Measurements from ENCODE around the gene C3orf20. TPM values are rescaled to one million over a fixed set of nuclear protein-coding genes. Genes with fewer than 3 reads are reported as not detected.
A peak's percentile ranks its signal among the peaks of the same experiment; 100 is the strongest.
"Not testable (repeated sequence)": the region's sequence is repeated elsewhere in the genome, so short reads cannot be mapped to it uniquely, and the experiment has no call there.

C3orf20 gene
- polyA plus RNA-seq, 2 donors = not detected

DNA sequence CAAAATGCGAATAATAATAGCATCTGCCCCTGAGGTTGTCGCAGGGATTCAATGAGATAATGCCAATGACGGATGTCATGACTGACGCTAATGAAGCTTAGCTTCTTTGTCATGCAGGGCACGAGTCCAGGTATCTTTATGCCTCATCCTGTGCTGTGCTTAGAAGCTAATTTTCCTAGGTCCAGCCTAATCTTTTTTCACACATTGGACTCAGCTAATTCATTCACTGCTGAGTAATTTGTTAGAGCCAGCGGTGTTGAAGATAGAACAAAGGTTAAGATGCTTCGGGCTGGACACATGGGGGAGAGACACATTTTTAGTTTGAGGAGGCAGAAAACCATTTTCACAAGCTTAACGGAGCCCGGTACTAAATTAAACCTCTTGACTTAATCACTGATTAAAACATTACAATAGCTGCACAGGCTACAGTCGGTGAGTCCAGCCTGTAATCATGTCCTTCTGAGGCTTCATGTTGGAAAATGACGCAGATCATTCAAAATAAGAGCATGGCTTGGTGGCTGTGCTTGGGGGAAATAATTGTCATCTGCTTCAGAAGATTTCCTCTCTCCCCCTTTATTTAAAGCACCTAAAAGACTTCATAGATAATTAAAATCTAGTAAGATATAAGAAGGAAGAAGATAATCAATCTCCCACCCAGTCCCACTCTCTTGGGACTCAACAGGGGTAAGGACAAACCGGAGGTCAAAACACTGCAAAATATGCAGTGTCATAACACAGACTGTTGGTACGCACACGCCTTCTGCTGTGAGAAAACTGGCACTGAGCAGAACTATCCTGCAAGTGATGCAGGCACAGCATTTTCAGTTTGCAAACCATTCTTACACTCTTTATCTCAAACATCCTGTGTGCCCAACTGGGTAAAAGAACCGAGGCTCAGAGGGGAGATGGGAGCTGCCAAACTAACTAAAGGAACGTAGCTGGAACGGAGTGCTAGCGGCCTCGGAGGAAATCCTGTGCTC, 26.7 kb upstream of the C3orf20 start:
- Histone ChIP-seq H3K4me3 (ENCODE audit: low read depth in 1 of 2, low read length in 2 of 2) (no peak overlapping the region), H3K36me3 (ENCODE audit: control insufficient read depth in 2 of 2, insufficient read depth in 2 of 2, low read length in 1 of 2) (no peaks in the 10 kb centered on the region), H3K9me3 (ENCODE audit: control insufficient read depth in 2 of 2, insufficient read depth in 1 of 2, low read depth in 1 of 2, low read length in 1 of 2) (no peaks in the 10 kb centered on the region), H3K27ac (ENCODE audit: low read depth in 2 of 2, low read length in 1 of 2) (no peak overlapping the region), H3K4me1 (ENCODE audit: control insufficient read depth in 2 of 2, insufficient read depth in 2 of 2, low read length in 1 of 2) (no peaks in the 10 kb centered on the region), H3K27me3 (ENCODE audit: control insufficient read depth in 1 of 2, insufficient read depth in 2 of 2, low read length in 2 of 2) (no peaks in the 10 kb centered on the region)
- WGBS, 2 donors = 68% methylated on average over 19 of the region's 19 CpGs

DNA sequence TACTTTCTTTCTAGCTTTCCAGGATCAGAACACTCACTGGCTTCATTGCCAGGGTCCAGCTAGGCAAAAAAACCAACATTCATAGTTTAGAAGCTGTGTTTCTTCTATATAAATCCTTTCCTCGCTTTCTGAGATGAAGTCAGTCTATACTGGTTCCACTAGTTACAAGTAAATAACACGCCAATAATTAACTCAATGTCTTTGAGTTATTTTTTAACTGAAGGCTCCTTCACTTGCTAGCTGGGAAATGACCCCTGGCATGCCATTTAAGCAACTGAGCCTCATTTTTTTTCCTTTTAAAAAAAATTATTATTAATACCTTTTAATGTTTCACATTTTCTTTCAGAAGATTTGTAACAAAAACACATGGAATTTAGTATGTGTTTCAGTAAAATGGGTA, 25.5 kb upstream of the C3orf20 start:
- Histone ChIP-seq H3K36me3 (ENCODE audit: control insufficient read depth in 2 of 2, insufficient read depth in 2 of 2, low read length in 1 of 2) (no peaks in the 10 kb centered on the region), H3K27ac (ENCODE audit: low read depth in 2 of 2, low read length in 1 of 2) (no peak overlapping the region), H3K4me1 (ENCODE audit: control insufficient read depth in 2 of 2, insufficient read depth in 2 of 2, low read length in 1 of 2) (no peaks in the 10 kb centered on the region), H3K9me3 (ENCODE audit: control insufficient read depth in 2 of 2, insufficient read depth in 1 of 2, low read depth in 1 of 2, low read length in 1 of 2) (no peaks in the 10 kb centered on the region), H3K27me3 (ENCODE audit: control insufficient read depth in 1 of 2, insufficient read depth in 2 of 2, low read length in 2 of 2) (no peaks in the 10 kb centered on the region), H3K4me3 (ENCODE audit: low read depth in 1 of 2, low read length in 2 of 2) (no peak overlapping the region)
- WGBS, 2 donors = 56 to 83% methylated on average over 2 of the region's 2 CpGs

GRCh38 chr3:14650193-14650592, 24.7 kb upstream of the C3orf20 start:
- Histone ChIP-seq H3K9me3 (ENCODE audit: control insufficient read depth in 2 of 2, insufficient read depth in 1 of 2, low read depth in 1 of 2, low read length in 1 of 2) (no peaks in the 10 kb centered on the region), H3K36me3 (ENCODE audit: control insufficient read depth in 2 of 2, insufficient read depth in 2 of 2, low read length in 1 of 2) (no peaks in the 10 kb centered on the region), H3K4me1 (ENCODE audit: control insufficient read depth in 2 of 2, insufficient read depth in 2 of 2, low read length in 1 of 2) (no peaks in the 10 kb centered on the region), H3K27ac (ENCODE audit: low read depth in 2 of 2, low read length in 1 of 2) (no peak overlapping the region), H3K4me3 (ENCODE audit: low read depth in 1 of 2, low read length in 2 of 2) (no peak overlapping the region), H3K27me3 (ENCODE audit: control insufficient read depth in 1 of 2, insufficient read depth in 2 of 2, low read length in 2 of 2) (no peaks in the 10 kb centered on the region)
- WGBS, 2 donors = 91 to 93% methylated on average over 4 of the region's 4 CpGs

DNA sequence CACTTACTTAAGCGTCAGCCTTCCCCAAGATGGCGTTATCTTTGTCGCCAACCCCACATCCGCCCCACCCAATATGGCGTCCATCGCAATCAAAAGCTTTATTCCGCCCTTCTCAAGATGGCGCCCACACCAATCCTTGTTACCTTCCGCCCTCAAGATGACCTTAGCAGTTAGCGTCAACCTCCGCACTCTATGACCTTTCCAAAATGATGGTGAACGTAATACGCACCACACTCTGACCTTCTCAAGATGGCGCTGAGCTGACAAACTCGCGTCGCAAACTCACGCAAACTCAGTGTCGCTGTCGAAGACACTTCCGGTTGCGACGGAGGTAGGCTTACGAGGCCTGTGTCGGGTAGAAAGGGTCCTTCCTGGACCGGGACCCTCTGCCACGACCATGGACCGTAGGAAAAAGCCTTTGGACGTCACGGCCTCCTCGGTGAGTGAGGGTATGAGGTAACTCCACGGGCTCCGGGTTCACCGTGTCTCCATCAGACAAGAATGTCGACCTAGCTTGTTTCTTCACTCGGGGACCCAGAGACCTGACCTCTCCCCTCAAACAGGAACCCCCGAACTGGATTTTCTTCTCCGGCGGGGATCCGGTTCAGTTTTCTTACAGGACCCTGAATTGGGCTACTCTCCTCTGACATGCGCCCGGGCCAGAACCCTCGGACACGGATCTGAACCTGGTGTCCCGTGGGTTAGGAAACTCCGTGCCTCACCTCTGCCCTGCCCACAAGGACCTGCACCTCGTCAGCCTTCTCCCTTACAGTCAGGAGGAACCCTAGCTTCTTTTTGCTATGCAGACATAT, 23.3 kb upstream of the C3orf20 start, which contains the start of gene CCDC174:
TSS of gene CCDC174 (plus strand) at position 323 of the 812 bp plus-strand sequence. CDS start at position 398, 75 bp downstream.
- H3K27me3 ChIP-seq (ENCODE audit: control insufficient read depth in 1 of 2, insufficient read depth in 2 of 2, low read length in 2 of 2) = no peaks in the 10 kb centered on the region
- H3K27ac ChIP-seq (ENCODE audit: low read depth in 2 of 2, low read length in 1 of 2) = peak within 1 kb of the TSS; percentile 89 to 99
- peak within 1 kb of the TSS; percentile 77 to 94 for H3K4me3 ChIP-seq (ENCODE audit: low read depth in 1 of 2, low read length in 2 of 2)
- H3K9me3 ChIP-seq (ENCODE audit: control insufficient read depth in 2 of 2, insufficient read depth in 1 of 2, low read depth in 1 of 2, low read length in 1 of 2) = no peaks in the 10 kb centered on the region
- 0 to 1% methylated on average over 47 of the region's 47 CpGs for WGBS, 2 donors
- peaks cover 0 to 5% of the 10 kb centered on the region in 2 donors for H3K36me3 ChIP-seq (ENCODE audit: control insufficient read depth in 2 of 2, insufficient read depth in 2 of 2, low read length in 1 of 2)
- no peaks in the 10 kb centered on the region for H3K4me1 ChIP-seq (ENCODE audit: control insufficient read depth in 2 of 2, insufficient read depth in 2 of 2, low read length in 1 of 2)

- H3K9me3 ChIP-seq (ENCODE audit: control insufficient read depth in 2 of 2, insufficient read depth in 1 of 2, low read depth in 1 of 2, low read length in 1 of 2); H3K27me3 ChIP-seq (ENCODE audit: control insufficient read depth in 1 of 2, insufficient read depth in 2 of 2, low read length in 2 of 2); H3K36me3 ChIP-seq (ENCODE audit: control insufficient read depth in 2 of 2, insufficient read depth in 2 of 2, low read length in 1 of 2); H3K4me1 ChIP-seq (ENCODE audit: control insufficient read depth in 2 of 2, insufficient read depth in 2 of 2, low read length in 1 of 2): not testable (repeated sequence)
- H3K4me3 ChIP-seq (ENCODE audit: low read depth in 1 of 2, low read length in 2 of 2) = peak overlapping the region; percentile 77 to 94
- H3K27ac ChIP-seq (ENCODE audit: low read depth in 2 of 2, low read length in 1 of 2) = peak overlapping the region; percentile 89 to 99
- 78 to 83% methylated on average over 21 of the region's 21 CpGs for WGBS, 2 donors
These were observed 22.5 kb upstream of the C3orf20 start for GRCh38 chr3:14652360-14652907.

DNA sequence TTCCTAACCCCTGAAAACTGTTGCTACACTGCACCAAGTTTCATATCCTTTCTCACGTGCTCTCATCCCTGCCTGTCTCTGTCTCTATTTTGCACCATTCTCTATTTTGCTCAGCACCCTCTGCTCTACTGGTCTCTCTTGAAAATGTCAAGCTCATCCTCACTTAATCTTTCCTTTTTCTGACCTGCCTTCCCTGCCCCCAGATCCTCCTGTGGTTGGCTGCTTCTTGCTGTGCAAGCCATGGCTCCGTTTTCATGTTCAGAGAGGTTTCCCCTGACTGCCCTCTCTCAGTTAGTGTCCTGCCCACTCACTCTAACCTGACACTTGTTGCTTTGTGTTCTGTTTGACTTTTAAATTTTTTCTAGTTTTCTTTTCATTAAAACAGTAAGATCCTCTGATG, 17.4 kb upstream of the C3orf20 start:
- Histone ChIP-seq H3K9me3 (ENCODE audit: control insufficient read depth in 2 of 2, insufficient read depth in 1 of 2, low read depth in 1 of 2, low read length in 1 of 2) (no peaks in the 10 kb centered on the region), H3K27ac (ENCODE audit: low read depth in 2 of 2, low read length in 1 of 2) (no peak overlapping the region), H3K4me3 (ENCODE audit: low read depth in 1 of 2, low read length in 2 of 2) (no peak overlapping the region), H3K4me1 (ENCODE audit: control insufficient read depth in 2 of 2, insufficient read depth in 2 of 2, low read length in 1 of 2) (no peaks in the 10 kb centered on the region), H3K36me3 (ENCODE audit: control insufficient read depth in 2 of 2, insufficient read depth in 2 of 2, low read length in 1 of 2) (peaks cover 22 to 27% of the 10 kb centered on the region in 2 donors), H3K27me3 (ENCODE audit: control insufficient read depth in 1 of 2, insufficient read depth in 2 of 2, low read length in 2 of 2) (no peaks in the 10 kb centered on the region)
- WGBS, 2 donors = 77 to 82% methylated on average over 2 of the region's 2 CpGs

GRCh38 chr3:14658978-14659377, 16.0 kb upstream of the C3orf20 start:
- Histone ChIP-seq H3K4me1 (ENCODE audit: control insufficient read depth in 2 of 2, insufficient read depth in 2 of 2, low read length in 1 of 2) (no peaks in the 10 kb centered on the region), H3K4me3 (ENCODE audit: low read depth in 1 of 2, low read length in 2 of 2) (no peak overlapping the region), H3K9me3 (ENCODE audit: control insufficient read depth in 2 of 2, insufficient read depth in 1 of 2, low read depth in 1 of 2, low read length in 1 of 2) (no peaks in the 10 kb centered on the region), H3K27me3 (ENCODE audit: control insufficient read depth in 1 of 2, insufficient read depth in 2 of 2, low read length in 2 of 2) (no peaks in the 10 kb centered on the region), H3K27ac (ENCODE audit: low read depth in 2 of 2, low read length in 1 of 2) (no peak overlapping the region), H3K36me3 (ENCODE audit: control insufficient read depth in 2 of 2, insufficient read depth in 2 of 2, low read length in 1 of 2) (peaks cover 22 to 32% of the 10 kb centered on the region in 2 donors)
- 95 to 98% methylated on average over 2 of the region's 2 CpGs for WGBS, 2 donors

- Histone ChIP-seq H3K4me3 (ENCODE audit: low read depth in 1 of 2, low read length in 2 of 2) (no peak overlapping the region), H3K9me3 (ENCODE audit: control insufficient read depth in 2 of 2, insufficient read depth in 1 of 2, low read depth in 1 of 2, low read length in 1 of 2) (no peaks in the 10 kb centered on the region), H3K27me3 (ENCODE audit: control insufficient read depth in 1 of 2, insufficient read depth in 2 of 2, low read length in 2 of 2) (no peaks in the 10 kb centered on the region), H3K36me3 (ENCODE audit: control insufficient read depth in 2 of 2, insufficient read depth in 2 of 2, low read length in 1 of 2) (peaks cover 31 to 35% of the 10 kb centered on the region in 2 donors), H3K27ac (ENCODE audit: low read depth in 2 of 2, low read length in 1 of 2) (no peak overlapping the region), H3K4me1 (ENCODE audit: control insufficient read depth in 2 of 2, insufficient read depth in 2 of 2, low read length in 1 of 2) (no peaks in the 10 kb centered on the region)
- WGBS, 2 donors = 69 to 78% methylated on average over 4 of the region's 4 CpGs
These were observed 14.0 kb upstream of the C3orf20 start for GRCh38 chr3:14660942-14661341.

GRCh38 chr3:14663396-14664135, 11.4 kb upstream of the C3orf20 start:
- no peaks in the 10 kb centered on the region for H3K9me3 ChIP-seq (ENCODE audit: control insufficient read depth in 2 of 2, insufficient read depth in 1 of 2, low read depth in 1 of 2, low read length in 1 of 2)
- WGBS, 2 donors = 81 to 84% methylated on average over 5 of the region's 5 CpGs
- H3K4me3 ChIP-seq (ENCODE audit: low read depth in 1 of 2, low read length in 2 of 2) = no peak overlapping the region
- no peaks in the 10 kb centered on the region for H3K27me3 ChIP-seq (ENCODE audit: control insufficient read depth in 1 of 2, insufficient read depth in 2 of 2, low read length in 2 of 2)
- H3K36me3 ChIP-seq (ENCODE audit: control insufficient read depth in 2 of 2, insufficient read depth in 2 of 2, low read length in 1 of 2) = peaks cover 25 to 30% of the 10 kb centered on the region in 2 donors
- H3K27ac ChIP-seq (ENCODE audit: low read depth in 2 of 2, low read length in 1 of 2) = no peak overlapping the region
- no peaks in the 10 kb centered on the region for H3K4me1 ChIP-seq (ENCODE audit: control insufficient read depth in 2 of 2, insufficient read depth in 2 of 2, low read length in 1 of 2)

Measured in esophagus (tissue), 2 donors.